H1 (cell line): Measurements from ENCODE around the gene TOP2B. TPM values are rescaled to one million over a fixed set of nuclear protein-coding genes. Genes with fewer than 3 reads are reported as not detected.
A peak's percentile ranks its signal among the peaks of the same experiment; 100 is the strongest.

Source experiments
- CTCF ChIA-PET: fragments of 300-600 bp; sonication (Branson Sonifier 250); formaldehyde crosslinking; loops from one replicate; lab custom pipeline; 2021; ENCODE audit not compliant: partially characterized antibody; lab: Charles Lee
- POLR2A ChIA-PET: fragments of 300-600 bp; sonication (Branson Sonifier 250); formaldehyde crosslinking; loops from one replicate; lab custom pipeline; 2021; ENCODE audit warnings: inconsistent platforms; ENCODE audit not compliant: partially characterized antibody; lab: Charles Lee
- DNase-seq, 2 experiments: peaks; one replicate each; pipeline versions ENCODE4 v3.0.0 to v3.0.0-alpha.2; 2010 to 2022; ENCODE audit warnings: low spot score in 2 of 2, low read depth in 1 of 2, mixed read lengths in 1 of 2
- FAIRE-seq: peaks from 2 replicates; lab custom pipeline; 2011; peaks lifted over from hg19 to GRCh38; lab: Jason Lieb, UNC
- H2AFZ ChIP-seq: 2 replicates; pipeline ENCODE4 v1.8.1; 2012; ENCODE audit warnings: low read length, inconsistent platforms
- H2AK5ac ChIP-seq: 2 replicates; pipeline ENCODE4 v1.6.1; 2013; ENCODE audit warnings: low read depth, low read length
- H2BK120ac ChIP-seq: replicated peaks from 2 replicates; pipeline ENCODE3; 2013; ENCODE audit warnings: low read depth, low read length, inconsistent platforms
- H2BK12ac ChIP-seq: 2 replicates; pipeline ENCODE4 v1.6.1; 2013; ENCODE audit warnings: low read depth, low read length
- H2BK15ac ChIP-seq: 2 replicates; pipeline ENCODE4 v1.6.1; 2013; ENCODE audit warnings: low read length
- H2BK20ac ChIP-seq: 2 replicates; pipeline ENCODE4 v1.6.1; 2013; ENCODE audit warnings: low read length
- H2BK5ac ChIP-seq: 2 replicates; pipeline ENCODE4 v1.6.1; 2013; ENCODE audit warnings: low read depth, low read length
- H3K14ac ChIP-seq: 2 replicates; pipeline ENCODE4 v1.6.1; 2013; ENCODE audit warnings: inconsistent platforms; ENCODE audit not compliant: insufficient read length
- H3K18ac ChIP-seq: 2 replicates; pipeline ENCODE4 v1.6.1; 2013; ENCODE audit warnings: low read length; ENCODE audit errors: extremely low read depth
- H3K23ac ChIP-seq: 2 replicates; pipeline ENCODE4 v1.6.1; 2013; ENCODE audit warnings: inconsistent platforms; ENCODE audit not compliant: insufficient read length
- H3K23me2 ChIP-seq: 2 replicates; pipeline ENCODE4 v1.6.1; 2013; ENCODE audit warnings: low read depth, low read length
- H3K27ac ChIP-seq: 2 replicates; pipeline ENCODE4 v1.6.1; 2011; ENCODE audit warnings: low read depth, low read length, inconsistent platforms
- H3K27me3 ChIP-seq, 4 experiments: replicated peaks in 1 of 4; 1 replicate in 1 of 4; 2 replicates in 3 of 4; pipeline versions ENCODE4 v1.6.1 to v1.8.1; 2011 to 2013; ENCODE audit warnings: low read length in 3 of 4, mild to moderate bottlenecking in 3 of 4, inconsistent platforms in 2 of 4, mixed read lengths in 2 of 4, moderate library complexity in 1 of 4; ENCODE audit not compliant: control insufficient read depth in 3 of 4, insufficient read depth in 3 of 4; ENCODE audit errors: extremely low read depth in 1 of 4
- H3K36me3 ChIP-seq, 4 experiments: 2 replicates each; pipeline versions ENCODE4 v1.6.1 to v1.8.1; 2011 to 2013; ENCODE audit warnings: mild to moderate bottlenecking in 4 of 4, low read length in 3 of 4, moderate library complexity in 2 of 4, control low read depth in 1 of 4, inconsistent platforms in 1 of 4; ENCODE audit not compliant: insufficient read depth in 4 of 4, control insufficient read depth in 2 of 4
- H3K4ac ChIP-seq: replicated peaks from 2 replicates; pipeline ENCODE3; 2013; ENCODE audit warnings: low read length, low read depth, mixed read lengths, inconsistent platforms; ENCODE audit not compliant: insufficient read length
- H3K4me1 ChIP-seq, 4 experiments: replicated peaks in 1 of 4; 1 replicate in 1 of 4; 2 replicates in 3 of 4; pipeline versions ENCODE4 v1.6.1 to v1.8.1; 2011 to 2013; ENCODE audit warnings: low read length in 3 of 4, inconsistent platforms in 2 of 4, mixed read lengths in 1 of 4; ENCODE audit not compliant: insufficient read depth in 4 of 4, control insufficient read depth in 3 of 4
- H3K4me2 ChIP-seq, 2 experiments: 2 replicates each; pipeline versions ENCODE4 v1.6.1 to v1.8.1; 2011 to 2013; ENCODE audit warnings: low read depth in 2 of 2, low read length in 2 of 2, control low read depth in 1 of 2, inconsistent platforms in 1 of 2, mild to moderate bottlenecking in 1 of 2; ENCODE audit not compliant: insufficient read depth in 1 of 2
- H3K4me3 ChIP-seq, 4 experiments: fragments of 200-600, 300-600 bp in 1 of 4; sonication (generic), shearing (Covaris generic), sonication (Bioruptor Twin) in 1 of 4; 2 replicates each; pipeline versions ENCODE4 v1.5.1 to v1.8.1; 2011 to 2016; ENCODE audit warnings: low read length in 4 of 4, low read depth in 3 of 4, control low read depth in 2 of 4, inconsistent platforms in 2 of 4, mild to moderate bottlenecking in 2 of 4, mixed read lengths in 1 of 4, moderate library complexity in 1 of 4; ENCODE audit not compliant: insufficient read depth in 2 of 4; ENCODE audit errors: extremely low read depth in 1 of 4
- H3K56ac ChIP-seq: replicated peaks from 2 replicates; pipeline ENCODE3; 2013; ENCODE audit warnings: low read depth, mild to moderate bottlenecking, mixed read lengths, low read length, inconsistent platforms; ENCODE audit not compliant: insufficient read length
- H3K79me1 ChIP-seq: 2 replicates; pipeline ENCODE4 v1.6.1; 2013; ENCODE audit warnings: low read depth, low read length, control low read depth
- H3K79me2 ChIP-seq, 2 experiments: 2 replicates each; pipeline versions ENCODE4 v1.6.1 to v1.8.1; 2012 to 2013; ENCODE audit warnings: low read length in 2 of 2, mild to moderate bottlenecking in 2 of 2, inconsistent platforms in 1 of 2; ENCODE audit not compliant: insufficient read depth in 2 of 2, control insufficient read depth in 1 of 2
- H3K9ac ChIP-seq, 4 experiments: replicated peaks in 1 of 4; 1 replicate in 1 of 4; 2 replicates in 3 of 4; pipeline versions ENCODE4 v1.6.1 to v1.8.1; 2011 to 2013; ENCODE audit warnings: low read depth in 3 of 4, low read length in 3 of 4, control low read depth in 2 of 4, mild to moderate bottlenecking in 2 of 4, moderate library complexity in 2 of 4, inconsistent platforms in 1 of 4; ENCODE audit errors: extremely low read depth in 1 of 4
- H3K9me3 ChIP-seq, 2 experiments: 2 replicates each; pipeline versions ENCODE4 v1.6.1 to v1.8.1; 2012 to 2013; ENCODE audit warnings: mild to moderate bottlenecking in 2 of 2, moderate library complexity in 2 of 2, control low read depth in 1 of 2, inconsistent platforms in 1 of 2, low read depth in 1 of 2, low read length in 1 of 2, mixed read lengths in 1 of 2; ENCODE audit not compliant: insufficient read depth in 2 of 2
- H4K20me1 ChIP-seq, 2 experiments: replicated peaks in 1 of 2; 2 replicates each; pipeline versions ENCODE3 to v1.8.1; 2011 to 2013; ENCODE audit warnings: inconsistent platforms in 2 of 2, low read length in 2 of 2, mild to moderate bottlenecking in 1 of 2; ENCODE audit not compliant: insufficient read depth in 2 of 2, control insufficient read depth in 1 of 2
- H4K5ac ChIP-seq: 2 replicates; pipeline ENCODE4 v1.6.1; 2013; ENCODE audit warnings: low read length, low read depth, mixed read lengths, inconsistent platforms; ENCODE audit not compliant: insufficient read length
- H4K8ac ChIP-seq: 2 replicates; pipeline ENCODE4 v1.8.0; 2013; ENCODE audit warnings: mild to moderate bottlenecking, moderate library complexity, low read length, inconsistent platforms; ENCODE audit not compliant: insufficient read depth; ENCODE audit errors: extremely low read depth
- H4K91ac ChIP-seq: replicated peaks from 2 replicates; pipeline ENCODE3; 2013; ENCODE audit warnings: low read length, mixed read lengths, inconsistent platforms; ENCODE audit not compliant: insufficient read length
- CBX8 ChIP-seq: fragments of 300-800, 300-1000 bp; sonication (generic); IDR thresholded peaks from 2 replicates; pipeline ENCODE4 v1.7.1; 2016; ENCODE audit warnings: low read depth, low read length, borderline replicate concordance
- WGBS, 2 experiments: shearing (Covaris generic) in 1 of 2; methylation state at CpG; one replicate each; pipeline versions ENCODE4 v1.1.6 to v1.1.7; 2013 to 2015; ENCODE audit warnings: low lambda C conversion rate in 2 of 2, mixed read lengths in 2 of 2, inconsistent platforms in 1 of 2, low coverage in 1 of 2, missing lambda C conversion rate in 1 of 2; ENCODE audit not compliant: insufficient replicate concordance in 2 of 2, insufficient coverage in 1 of 2, insufficient read length in 1 of 2; ENCODE audit errors: extremely low coverage in 1 of 2, missing lambda C conversion rate in 1 of 2; 5-methylcytosine and 5-hydroxymethylcytosine counted together
- polyA plus RNA-seq, 7 experiments: library from polyadenylated mRNA; depleted of rRNA in 3 of 7; stranded (reverse) in 5 of 7; unstranded in 2 of 7; fragments of >200 nt in 5 of 7; fragments of 200-250 nt in 2 of 7; gene quantifications; 1 replicate in 5 of 7; 2 replicates in 1 of 7; 4 replicates in 1 of 7; pipeline versions ENCODE4 v1.2.1 to v1.2.3, GENCODE V29; 2011 to 2013; ENCODE audit warnings: missing spikeins in 2 of 7, mixed read lengths in 2 of 7
- total RNA-seq: library from RNA; stranded (reverse); fragmentation: NEBNext Ultra II Directional; extraction: Animal tissue kit (Norgen Biotek cat#: 25700); gene quantifications from 2 replicates; pipeline ENCODE4 v1.2.1, GENCODE V29; 2021

The TOP2B gene
- total and polyA plus RNA-seq, 2 of the 8 experiments (the other 6 are each of a cell fraction or from before 2014, with no cell fraction given): 34.9 to 206 TPM

DNA sequence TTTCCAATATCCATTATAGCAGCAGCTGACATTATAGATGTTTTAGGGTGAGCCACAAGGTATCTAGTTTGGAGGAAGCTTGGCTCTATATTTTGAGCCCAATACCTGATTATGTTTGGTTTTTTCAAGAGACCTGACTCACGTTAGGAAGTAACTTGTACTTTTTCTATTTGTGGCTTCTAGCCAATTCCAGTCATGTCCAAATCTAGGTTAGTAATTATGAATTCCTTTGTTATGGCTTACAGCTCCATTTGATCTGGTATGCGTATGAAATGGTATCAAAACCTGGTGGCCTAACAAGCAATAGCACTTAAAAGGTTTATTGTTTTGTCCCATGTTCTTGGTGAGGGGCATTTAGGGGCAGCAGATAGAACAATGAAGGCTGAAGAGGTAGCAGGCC, 115.9 kb downstream of the TOP2B start:
- ChIA-PET CTCF (interaction anchor here (0.6 to 1.9 kb wide), 5 partner anchors 16 to 183 kb away, joined by 3 to 5 read pairs (median 4); no protein-coding TSS in a partner anchor), POLR2A (no interaction called here)
- no peak overlapping the region for H4K5ac ChIP-seq
- H3K79me1 ChIP-seq: no peaks in the 10 kb centered on the region
- H3K79me2 ChIP-seq: no peaks in the 10 kb centered on the region
- no peak overlapping the region for H3K27ac ChIP-seq
- peak; percentile 7 for FAIRE-seq
- no peak overlapping the region for H3K23ac ChIP-seq
- no peak overlapping the region for H3K4me3 ChIP-seq
- no peak overlapping the region for H2AK5ac ChIP-seq
- H2AFZ ChIP-seq: no peak overlapping the region
- H2BK20ac ChIP-seq: no peak overlapping the region
- H2BK15ac ChIP-seq: no peak overlapping the region
- H3K27me3 ChIP-seq: no peaks in the 10 kb centered on the region
- H3K56ac ChIP-seq: no peak overlapping the region
- no peaks in the 10 kb centered on the region for H3K23me2 ChIP-seq
- no peak overlapping the region for H3K4ac ChIP-seq
- no peak overlapping the region for H4K91ac ChIP-seq
- no peak overlapping the region for H3K18ac ChIP-seq
- H2BK5ac ChIP-seq: no peak overlapping the region
- H2BK12ac ChIP-seq: no peak overlapping the region
- no peaks in the 10 kb centered on the region for H3K9me3 ChIP-seq
- no peak overlapping the region for H3K9ac ChIP-seq
- no peaks in the 10 kb centered on the region for H3K36me3 ChIP-seq
- H4K8ac ChIP-seq: no peak overlapping the region
- H3K14ac ChIP-seq: no peak overlapping the region
- H3K4me1 ChIP-seq: no peaks in the 10 kb centered on the region
- H2BK120ac ChIP-seq: no peak overlapping the region
- no peak for TF ChIP-seq CBX8
- no peak for DNase-seq
- H3K4me2 ChIP-seq: no peak overlapping the region
- 86% methylated on average over 2 of the region's 2 CpGs; no CpG with 5 or more reads in 1 of the 2 experiments for WGBS, 2 experiments
- H4K20me1 ChIP-seq: no peaks in the 10 kb centered on the region
